ENCODE results near the gene KLKB1. TPM values are rescaled to one million over a fixed set of nuclear protein-coding genes. Genes with fewer than 3 reads are reported as not detected.
"Not testable (repeated sequence)": the region's sequence is repeated elsewhere in the genome, so short reads cannot be mapped to it uniquely, and the experiment has no call there.

Gene KLKB1
- total RNA-seq, 4 donors from 2014 or later: 0.98 to 3.7 (median 1.3) TPM

- Histone ChIP-seq H3K36me3 (peaks cover 0 to 33% (median 0%) of the 10 kb centered on the region in 3 donors), H3K27ac (no peak overlapping the region), H3K4me3 (no peak overlapping the region), H3K4me1 (no peaks in the 10 kb centered on the region), H3K9me3 (no peaks in the 10 kb centered on the region), H3K27me3 (no peaks in the 10 kb centered on the region)
- 95 to 97% methylated on average over 3 of the region's 3 CpGs for WGBS, 2 donors
- TF ChIP-seq EP300 (IDR thresholded peaks at IDR 0.05) (no peak), CTCF (IDR thresholded peaks at IDR 0.05) (no peak), POLR2A (IDR thresholded peaks at IDR 0.05) (no peak)
- DNase-seq (ENCODE audit: low spot score in 2 of 2): no peak
Observed at GRCh38 chr4:186255122-186255521, 27.8 kb downstream of the KLKB1 start.

DNA sequence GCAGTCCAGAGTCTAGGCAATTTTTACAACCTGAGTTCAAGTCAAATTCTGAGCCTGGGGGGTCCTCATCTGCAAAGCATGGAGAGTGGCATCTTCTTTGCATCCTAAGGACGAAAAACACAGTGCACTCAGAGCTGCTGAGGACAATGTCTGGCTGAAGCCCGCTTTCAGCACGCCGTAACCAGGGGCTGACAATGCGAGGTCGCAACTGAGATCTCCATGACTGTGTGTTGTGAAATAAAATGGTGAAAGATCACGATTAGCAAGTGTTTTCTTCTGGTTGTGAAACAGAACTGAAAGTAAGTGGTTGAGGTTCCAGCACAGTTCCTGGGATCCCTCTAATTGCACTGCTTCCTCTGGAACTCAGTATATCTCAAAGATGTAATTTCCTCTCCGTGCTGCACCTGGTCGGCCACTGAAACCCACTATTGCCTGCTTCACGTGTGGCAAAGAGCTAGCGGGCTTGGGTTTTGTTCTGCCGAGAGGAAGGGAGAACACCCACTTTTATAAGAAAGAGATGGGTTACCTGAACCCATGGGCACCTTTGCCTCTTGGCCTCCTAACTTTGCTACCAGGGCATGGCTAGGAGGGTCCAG lies 31.0 kb downstream of the KLKB1 start:
- 90 to 91% methylated on average over 12 of the region's 12 CpGs for WGBS, 2 donors

GRCh38 chr4:186260117-186260503 lies 32.8 kb downstream of the KLKB1 start:
- Histone ChIP-seq H3K4me1 (no peaks in the 10 kb centered on the region), H3K36me3 (peaks cover 0 to 18% (median 0%) of the 10 kb centered on the region in 3 donors), H3K9me3 (no peaks in the 10 kb centered on the region), H3K27ac (no peak overlapping the region), H3K4me3 (no peak overlapping the region), H3K27me3 (no peaks in the 10 kb centered on the region)
- WGBS, 2 donors: 60 to 66% methylated on average over 6 of the region's 6 CpGs
- no peak for DNase-seq (ENCODE audit: low spot score in 2 of 2)
- no peak for TF ChIP-seq EP300 (IDR thresholded peaks at IDR 0.05)
- no peak for TF ChIP-seq CTCF (IDR thresholded peaks at IDR 0.05)
- TF ChIP-seq POLR2A (IDR thresholded peaks at IDR 0.05): no peak

More for the DNA sequence above, 31.0 kb downstream of the KLKB1 start:
- H3K36me3 ChIP-seq: peaks cover 0 to 25% (median 0%) of the 10 kb centered on the region in 3 donors
- H3K27me3 ChIP-seq: no peaks in the 10 kb centered on the region
- TF ChIP-seq EP300 (IDR thresholded peaks at IDR 0.05) (no peak), CTCF (IDR thresholded peaks at IDR 0.05) (no peak), POLR2A (IDR thresholded peaks at IDR 0.05) (no peak)
- no peaks in the 10 kb centered on the region for H3K4me1 ChIP-seq
- H3K27ac ChIP-seq: no peak overlapping the region
- no peaks in the 10 kb centered on the region for H3K9me3 ChIP-seq
- no peak for DNase-seq (ENCODE audit: low spot score in 2 of 2)
- H3K4me3 ChIP-seq: no peak overlapping the region

GRCh38 chr4:186260504-186261448 lies 33.5 kb downstream of the KLKB1 start:
- H3K36me3 ChIP-seq: peaks cover 0 to 16% (median 0%) of the 10 kb centered on the region in 3 donors
- no peak overlapping the region for H3K27ac ChIP-seq
- TF ChIP-seq EP300 (IDR thresholded peaks at IDR 0.05) (no peak), CTCF (IDR thresholded peaks at IDR 0.05) (no peak), POLR2A (IDR thresholded peaks at IDR 0.05) (no peak)
- H3K9me3 ChIP-seq: no peaks in the 10 kb centered on the region
- no peak for DNase-seq (ENCODE audit: low spot score in 2 of 2)
- 46 to 52% methylated on average over 10 to 12 of the region's 12 CpGs for WGBS, 2 donors
- no peaks in the 10 kb centered on the region for H3K4me1 ChIP-seq
- H3K4me3 ChIP-seq: no peak overlapping the region
- H3K27me3 ChIP-seq: no peaks in the 10 kb centered on the region

GRCh38 chr4:186264660-186265059 lies 37.4 kb downstream of the KLKB1 start:
- H3K4me3 ChIP-seq: no peak overlapping the region
- H3K27ac ChIP-seq: no peak overlapping the region
- peaks cover 0 to 3% (median 0%) of the 10 kb centered on the region in 3 donors for H3K36me3 ChIP-seq
- DNase-seq (ENCODE audit: low spot score in 2 of 2): no peak
- no peaks in the 10 kb centered on the region for H3K27me3 ChIP-seq
- no peaks in the 10 kb centered on the region for H3K4me1 ChIP-seq
- TF ChIP-seq CTCF (IDR thresholded peaks at IDR 0.05) (no peak), POLR2A (IDR thresholded peaks at IDR 0.05) (no peak), EP300 (IDR thresholded peaks at IDR 0.05) (no peak)
- 94 to 95% methylated on average over 7 of the region's 7 CpGs for WGBS, 2 donors
- no peaks in the 10 kb centered on the region for H3K9me3 ChIP-seq

DNA sequence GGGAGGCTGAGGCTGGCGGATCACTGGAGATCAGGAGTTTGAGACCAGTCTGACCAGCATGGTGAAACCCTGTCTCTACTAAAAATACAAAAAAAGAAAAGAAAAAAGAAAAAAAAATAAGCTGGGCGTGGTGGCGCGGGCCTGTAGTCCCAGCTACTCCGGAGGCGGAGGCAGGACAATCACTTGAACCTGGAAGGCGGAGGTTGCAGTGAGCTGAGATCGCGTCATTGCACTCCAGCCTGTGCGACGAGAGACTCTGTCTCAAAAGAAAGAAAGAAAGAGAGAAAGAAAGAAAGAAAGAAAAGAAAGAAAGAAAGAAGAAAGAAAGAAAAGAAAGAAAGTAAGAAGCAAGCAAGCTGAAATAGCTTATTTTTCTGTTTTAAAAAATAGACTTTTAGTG lies 37.9 kb downstream of the KLKB1 start:
- WGBS, 2 donors: 90 to 95% methylated on average over 11 of the region's 11 CpGs
- H3K36me3 ChIP-seq: not testable (repeated sequence)

More for the DNA sequence above, 37.9 kb downstream of the KLKB1 start:
- not testable (repeated sequence) for H3K4me1 ChIP-seq; DNase-seq (ENCODE audit: low spot score in 2 of 2); H3K4me3 ChIP-seq; H3K27me3 ChIP-seq; H3K27ac ChIP-seq; H3K9me3 ChIP-seq

Data from tibial nerve (tissue), 4 donors.